Stimulated activated CD8-positive, alpha-beta memory T cell treated with anti-CD3 and anti-CD28 coated beads, Interleukin-15, amount 100 ng/mL, for 24 hours (primary cell): Measurements from ENCODE around the gene FOXJ3.

Source experiments
- DNase-seq: peaks from one replicate; pipeline ENCODE4 v3.0.0-alpha.2; 2020; ENCODE audit warnings: low read depth

FOXJ3 gene

DNA sequence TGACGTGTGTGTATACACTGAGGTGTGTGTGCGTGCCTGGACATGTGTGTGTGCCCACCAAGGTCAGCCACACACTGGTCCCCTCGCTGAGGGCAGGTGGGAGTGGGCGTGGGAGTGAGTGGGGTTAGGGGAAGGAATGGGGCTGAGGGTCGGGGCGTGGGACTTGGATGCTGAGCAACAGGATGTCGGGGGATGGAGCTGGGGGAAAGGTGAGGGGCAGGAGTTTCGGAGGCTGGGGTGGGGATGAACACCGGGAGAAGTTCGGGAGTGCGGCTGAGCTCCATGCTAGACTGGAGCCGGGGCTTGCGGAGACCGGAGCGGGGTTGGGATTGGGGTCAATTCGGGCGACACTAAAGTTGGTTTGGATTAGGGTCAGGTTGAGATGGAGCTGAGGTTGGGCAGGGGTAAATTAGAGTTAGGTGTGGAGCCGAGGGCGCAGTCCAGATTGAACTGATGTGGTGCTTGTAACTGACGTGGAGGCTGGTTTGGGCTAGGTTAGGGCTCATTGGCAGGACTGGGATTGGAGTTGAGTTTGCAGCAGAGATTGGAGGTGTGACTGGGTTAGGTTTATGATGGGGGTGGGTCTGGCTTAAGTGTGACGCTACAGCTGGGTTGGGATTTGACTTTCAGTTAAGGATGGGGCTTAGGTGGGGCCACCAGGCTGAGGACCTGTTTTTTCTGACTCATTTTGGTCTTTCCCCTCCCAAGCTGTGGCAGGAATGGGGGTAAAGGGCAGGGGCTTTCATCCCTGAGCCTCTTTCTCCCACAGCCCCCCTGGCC lies 167.2 kb downstream of the FOXJ3 start:
- no peak for DNase-seq

DNA sequence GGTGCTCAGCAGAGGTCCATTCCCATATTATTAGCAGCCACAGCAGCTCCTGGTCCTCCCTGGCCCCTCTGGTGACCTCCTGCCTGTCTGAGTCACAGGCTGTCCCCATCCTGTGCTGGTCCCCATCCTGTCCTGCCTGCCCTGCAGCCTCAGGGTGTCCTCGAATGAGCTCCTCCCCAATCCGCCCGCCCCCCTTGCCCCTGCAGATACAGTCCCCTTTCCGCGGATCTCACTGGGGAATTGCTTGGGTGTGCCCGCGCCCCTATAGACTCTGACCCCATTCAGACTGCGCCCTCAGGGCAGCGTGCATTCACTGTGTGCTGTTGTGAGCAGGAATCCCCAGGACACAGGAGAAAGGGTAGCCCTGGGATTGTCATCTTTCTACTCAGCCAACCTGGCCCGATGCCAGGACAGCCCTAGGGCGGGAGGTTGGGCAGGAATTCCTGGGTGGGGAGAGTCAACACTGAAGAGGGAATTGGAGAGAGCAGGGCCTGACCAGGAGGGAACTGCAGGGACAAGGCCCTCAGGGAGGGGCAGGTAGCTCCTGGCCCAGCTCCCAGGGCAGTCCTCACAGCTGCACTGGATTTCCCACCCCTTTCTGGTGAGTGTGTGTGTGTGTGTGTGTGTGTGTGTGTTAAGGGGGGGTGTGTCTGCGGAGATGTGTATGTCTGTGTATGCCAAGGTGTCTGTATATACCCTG lies 169.4 kb downstream of the FOXJ3 start:
- no peak for DNase-seq

DNA sequence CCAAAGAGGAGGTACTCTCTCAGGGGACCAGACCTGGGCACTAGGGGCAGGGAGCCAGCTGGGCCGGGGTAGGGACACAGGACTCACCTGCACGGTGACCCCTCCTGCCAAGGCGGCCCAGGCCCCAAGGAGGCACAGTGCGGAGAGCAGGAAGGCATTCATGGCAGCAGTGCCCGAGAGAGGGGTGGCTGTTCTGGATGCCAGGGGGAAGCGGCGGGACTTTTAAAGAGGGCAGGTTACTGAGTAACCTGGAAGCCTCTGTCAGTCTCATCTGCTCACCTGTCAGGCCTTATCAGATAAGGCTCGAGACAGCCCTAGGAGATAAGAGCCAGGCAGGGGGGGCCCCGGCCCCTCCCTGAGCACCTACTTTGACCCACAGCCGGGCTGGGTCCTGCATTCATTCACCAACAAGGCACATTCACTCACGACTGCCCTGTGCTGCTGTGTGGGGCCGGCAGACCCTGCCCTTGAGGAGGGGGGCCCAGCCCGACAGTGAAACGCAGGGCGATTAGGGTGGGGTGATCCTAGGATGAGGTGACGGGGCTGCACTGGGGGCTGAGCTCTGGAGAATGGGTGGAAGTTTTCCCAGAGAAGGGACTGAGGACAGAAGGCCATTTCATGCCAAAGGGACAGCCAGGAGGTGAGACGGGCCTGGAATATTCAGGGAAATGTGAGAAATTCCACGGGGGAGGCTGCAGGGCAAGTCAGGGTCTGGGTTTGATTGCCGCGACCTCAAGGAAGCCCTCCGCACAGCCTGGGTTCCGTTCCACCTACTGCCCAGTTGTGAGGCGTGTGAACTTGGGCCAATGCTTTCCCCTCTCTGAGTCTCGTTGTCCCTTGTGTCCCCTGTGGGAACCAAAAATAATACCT lies 170.2 kb downstream of the FOXJ3 start, which contains the start of gene GUCA2A:
Gene GUCA2A, minus strand, starts transcription at position 195 of the 870 bp plus-strand sequence. Its CDS starts 33 bp downstream, at position 162.
- DNase-seq = no peak

DNA sequence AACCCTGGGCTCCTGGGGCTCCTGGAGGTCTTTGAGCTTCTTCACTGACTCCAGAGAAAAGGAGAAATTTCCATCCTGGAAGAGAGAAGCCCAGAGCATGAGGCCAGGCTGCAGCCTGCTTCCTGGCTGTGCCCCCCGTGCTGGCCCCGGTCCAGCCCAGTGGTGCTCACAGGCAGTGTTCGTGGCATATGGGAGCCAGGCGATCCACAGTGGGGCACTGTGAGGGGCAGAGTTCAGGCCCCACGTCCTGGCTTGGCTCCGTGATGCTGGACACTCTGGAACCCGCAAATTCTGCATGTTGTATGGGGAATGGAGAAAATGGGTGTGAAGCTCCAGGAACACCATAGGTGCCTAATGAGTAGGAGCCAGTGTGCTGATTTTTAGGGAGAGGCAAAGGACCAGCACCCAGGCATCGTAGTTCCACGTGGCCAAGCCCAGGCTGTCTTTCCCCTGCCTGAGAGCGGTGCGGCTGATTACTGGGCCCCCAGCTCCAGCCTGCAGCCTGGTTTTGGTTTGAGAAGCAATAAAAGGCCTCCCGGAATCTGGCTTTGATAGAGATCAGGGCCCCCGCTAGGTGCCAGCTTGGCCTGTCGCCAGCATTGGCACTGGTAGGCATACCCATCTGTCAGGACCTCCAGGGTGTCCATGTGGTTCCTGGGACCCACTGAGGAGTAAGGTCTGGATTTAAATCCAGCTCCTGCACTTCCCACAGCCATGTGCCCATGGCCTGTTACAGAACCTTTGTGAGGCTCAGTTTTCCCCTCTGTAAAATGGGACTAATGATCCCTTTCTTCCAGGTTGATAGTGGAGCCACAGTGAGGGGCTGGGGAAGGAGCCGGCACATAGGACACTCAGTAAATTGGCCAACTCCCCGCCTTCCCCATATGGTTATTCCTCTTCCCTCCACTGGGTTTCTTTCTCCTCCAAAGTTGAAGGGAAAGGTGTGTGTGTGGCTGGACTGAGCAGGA lies 171.2 kb downstream of the FOXJ3 start:
- no peak for DNase-seq

DNA sequence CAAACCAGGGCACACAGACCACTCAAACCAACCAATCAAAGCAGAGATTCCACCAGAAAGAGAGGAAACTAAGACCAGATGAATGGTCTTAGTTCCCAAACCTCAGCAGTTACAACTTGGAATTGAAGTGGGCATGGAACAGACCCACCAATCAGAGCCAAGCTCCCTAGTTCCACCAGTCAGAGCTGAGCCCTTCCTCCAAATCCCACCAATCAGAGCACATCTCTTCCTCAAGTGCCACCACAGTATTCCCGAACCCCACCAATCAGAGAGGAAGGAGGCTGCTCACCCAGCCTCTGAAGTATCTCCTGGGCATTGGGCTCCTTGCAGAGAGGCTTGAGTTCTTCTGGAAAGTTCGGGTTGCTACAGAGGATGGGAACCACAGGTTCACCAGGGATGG lies 171.9 kb downstream of the FOXJ3 start:
- no peak for DNase-seq

DNA sequence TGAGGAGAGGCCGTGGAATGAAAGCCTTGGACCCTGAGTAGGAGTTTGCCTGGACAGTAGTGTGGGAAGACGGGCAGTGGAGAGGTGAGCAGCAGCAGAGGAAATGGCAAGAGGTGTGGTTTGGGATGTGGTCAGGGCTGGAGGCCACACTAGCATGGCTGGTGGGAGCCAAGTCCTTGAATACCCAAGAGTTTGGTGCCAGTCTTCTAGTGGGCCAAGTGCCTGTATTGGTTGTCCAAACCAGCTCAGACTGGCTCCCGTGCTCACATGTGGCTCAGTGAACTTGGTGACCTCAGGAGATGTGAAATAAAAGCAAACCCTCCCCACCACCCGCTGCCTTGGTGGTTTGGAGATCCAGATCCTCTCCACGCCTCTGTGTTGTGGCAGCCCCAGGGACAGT lies 172.9 kb downstream of the FOXJ3 start:
- no peak for DNase-seq

DNA sequence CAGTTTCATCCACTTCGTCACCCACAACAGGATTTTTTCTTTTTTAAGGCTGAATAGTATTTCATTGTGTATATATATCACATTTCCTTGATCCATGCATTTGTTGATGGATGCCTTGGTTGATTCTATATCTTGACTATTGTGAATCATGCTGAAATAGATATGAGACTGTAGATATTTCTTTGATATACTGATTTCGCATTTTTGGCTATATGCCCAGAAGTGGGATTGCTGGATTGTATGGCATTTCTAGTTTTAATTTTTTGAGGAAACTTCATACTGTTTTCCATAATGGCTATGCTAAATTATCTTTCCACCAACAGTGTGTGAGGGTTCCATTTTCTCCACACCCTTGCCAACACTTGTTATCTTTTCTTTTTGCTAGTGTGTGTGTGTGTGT lies 176.8 kb downstream of the FOXJ3 start:
- DNase-seq = no peak

DNA sequence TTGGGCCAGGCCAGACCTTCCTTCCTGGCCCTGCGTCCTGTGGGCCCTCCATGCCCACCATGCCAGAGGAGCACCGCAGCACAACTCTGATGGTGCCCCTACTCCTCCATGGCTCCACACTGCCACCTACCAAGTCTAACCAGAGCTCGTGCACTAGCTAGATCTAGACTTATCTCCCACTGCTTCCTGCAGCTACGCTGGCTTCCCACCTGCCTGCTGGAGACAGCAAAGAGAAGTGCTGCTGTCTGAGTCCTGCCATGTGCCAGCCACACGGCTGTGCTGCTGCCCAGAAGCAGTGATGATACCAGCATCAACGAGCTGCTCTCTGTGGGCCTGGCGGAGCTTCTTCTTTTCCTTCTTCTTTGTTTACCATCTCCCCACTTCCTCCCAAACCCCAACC lies 177.4 kb downstream of the FOXJ3 start:
- DNase-seq = no peak

DNA sequence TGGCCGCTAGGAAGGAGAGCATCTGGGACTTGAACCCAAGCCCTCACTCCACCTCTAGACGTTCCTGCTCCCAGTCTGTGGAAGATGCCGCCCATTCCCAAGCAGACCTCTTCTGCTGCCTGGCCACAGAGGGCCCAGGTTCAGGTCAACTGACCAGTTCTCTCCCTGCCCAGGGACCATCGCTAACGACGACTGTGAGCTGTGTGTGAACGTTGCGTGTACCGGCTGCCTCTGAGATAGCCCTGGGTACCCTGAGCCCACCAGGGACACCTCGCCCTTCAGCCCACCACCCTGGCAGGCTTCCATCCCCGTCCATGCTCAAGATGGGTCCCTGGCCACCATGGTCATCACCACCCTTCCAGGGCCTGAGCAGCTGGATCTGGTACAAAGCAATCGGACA lies 179.7 kb downstream of the FOXJ3 start:
- no peak for DNase-seq

DNA sequence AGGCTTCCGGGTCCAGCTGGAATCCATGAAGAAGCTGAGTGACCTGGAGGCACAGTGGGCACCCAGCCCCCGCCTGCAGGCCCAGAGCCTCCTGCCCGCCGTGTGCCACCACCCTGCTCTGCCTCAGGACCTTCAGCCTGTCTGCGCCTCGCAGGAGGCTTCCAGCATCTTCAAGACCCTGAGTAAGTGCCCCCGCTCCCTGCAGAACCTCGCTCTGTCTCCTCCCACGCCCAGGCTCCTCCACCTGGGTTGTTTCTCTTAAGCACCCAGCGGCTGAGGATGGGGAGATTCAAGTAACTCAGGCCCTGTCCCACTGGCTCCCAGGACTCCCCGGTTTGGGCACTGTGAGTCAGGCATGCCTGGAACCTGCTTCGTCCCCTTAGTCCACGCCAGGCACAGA lies 180.3 kb downstream of the FOXJ3 start:
- no peak for DNase-seq

DNA sequence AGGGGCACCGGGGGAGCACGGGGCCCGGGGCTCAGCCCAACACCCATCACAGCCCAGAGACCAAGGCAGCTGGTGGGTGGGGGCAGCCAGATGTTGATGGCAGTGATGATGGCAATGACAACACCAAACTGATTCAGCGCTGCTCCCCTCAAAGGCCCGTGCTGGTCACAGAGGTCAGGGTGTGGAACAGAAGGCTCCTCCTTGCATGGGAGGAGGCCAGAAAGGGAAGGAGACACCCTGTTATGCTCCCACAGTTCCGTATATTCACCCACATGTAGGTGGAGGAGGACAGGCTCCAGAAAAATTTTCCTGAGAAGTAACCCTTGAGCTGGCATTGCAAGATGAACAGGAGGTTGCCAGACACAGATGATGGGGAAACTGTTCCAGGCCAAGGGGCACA lies 181.4 kb downstream of the FOXJ3 start:
- DNase-seq = no peak

DNA sequence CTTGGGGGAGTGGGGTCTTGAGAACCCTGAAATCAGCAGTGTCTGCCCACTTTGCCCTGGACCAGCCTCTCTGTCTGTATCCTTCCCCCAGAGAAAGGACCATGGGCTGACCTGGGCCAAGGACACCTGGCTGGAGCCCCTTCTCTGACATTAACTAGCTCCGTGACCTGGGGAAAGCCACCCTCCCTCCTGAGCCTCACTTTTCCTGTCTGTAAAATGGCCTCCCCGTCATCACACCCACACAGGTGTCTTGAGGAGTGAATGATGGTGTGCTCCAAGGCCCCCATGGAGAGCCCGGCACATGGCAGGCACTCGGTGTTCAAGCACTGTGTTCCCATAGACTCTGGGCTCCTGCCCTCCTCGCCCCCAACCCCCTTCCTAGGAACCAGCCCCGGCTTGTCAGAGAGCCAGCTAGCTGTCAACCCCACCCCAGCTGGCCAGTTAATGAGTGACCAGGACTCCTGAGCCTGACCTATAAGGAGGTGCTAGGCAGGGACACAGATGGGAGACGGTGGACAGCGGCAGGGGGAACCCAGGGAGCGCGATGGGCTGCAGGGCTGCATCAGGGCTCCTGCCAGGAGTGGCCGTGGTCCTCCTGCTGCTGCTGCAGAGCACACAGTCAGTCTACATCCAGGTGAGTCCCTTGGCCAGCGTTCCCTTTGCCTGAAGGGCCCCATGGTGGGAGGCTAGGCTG lies 182.0 kb downstream of the FOXJ3 start, which contains the start of gene GUCA2B:
Gene GUCA2B, plus strand, starts transcription at position 504 of the 694 bp plus-strand sequence. Its CDS starts 41 bp downstream, at position 545.
- DNase-seq = no peak

DNA sequence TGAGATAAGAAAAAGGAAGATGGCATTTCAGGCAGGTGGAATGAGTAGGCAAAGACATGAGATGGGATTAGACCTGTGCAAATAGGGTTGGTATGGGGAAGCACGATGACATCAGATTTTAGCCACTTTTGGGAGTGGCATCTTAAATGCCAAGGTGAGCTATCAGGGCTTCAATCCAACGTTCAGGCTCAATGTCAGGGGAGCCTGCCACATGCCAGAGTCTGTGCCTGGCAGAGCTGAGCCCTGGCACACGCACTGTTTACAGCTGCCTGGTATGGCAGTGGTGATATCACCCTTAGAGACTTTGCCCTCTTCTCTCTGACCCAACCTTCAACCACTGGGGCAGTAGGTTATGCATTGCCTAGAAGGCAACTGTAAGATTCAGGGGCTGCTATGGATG lies 182.9 kb downstream of the FOXJ3 start:
- no peak for DNase-seq

DNA sequence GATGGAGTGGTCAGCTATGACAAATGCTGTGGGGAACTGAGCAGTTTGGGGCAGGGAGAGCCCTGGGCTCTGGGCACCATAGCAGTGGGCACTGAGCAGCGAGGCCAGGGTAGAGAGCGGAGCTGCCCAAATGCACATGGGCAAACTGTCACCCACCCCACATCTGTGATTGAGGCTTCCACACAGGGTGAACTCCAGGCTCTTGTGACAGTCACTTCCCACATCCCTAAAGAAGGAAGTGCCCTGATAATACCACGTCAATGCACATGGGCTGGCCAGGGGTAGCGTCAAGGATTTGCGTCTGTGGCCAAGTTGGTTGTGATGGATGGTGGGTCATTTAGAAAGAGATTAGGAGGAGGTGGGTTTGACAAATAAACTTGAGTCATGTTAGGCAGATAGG lies 184.4 kb downstream of the FOXJ3 start:
- no peak for DNase-seq

DNA sequence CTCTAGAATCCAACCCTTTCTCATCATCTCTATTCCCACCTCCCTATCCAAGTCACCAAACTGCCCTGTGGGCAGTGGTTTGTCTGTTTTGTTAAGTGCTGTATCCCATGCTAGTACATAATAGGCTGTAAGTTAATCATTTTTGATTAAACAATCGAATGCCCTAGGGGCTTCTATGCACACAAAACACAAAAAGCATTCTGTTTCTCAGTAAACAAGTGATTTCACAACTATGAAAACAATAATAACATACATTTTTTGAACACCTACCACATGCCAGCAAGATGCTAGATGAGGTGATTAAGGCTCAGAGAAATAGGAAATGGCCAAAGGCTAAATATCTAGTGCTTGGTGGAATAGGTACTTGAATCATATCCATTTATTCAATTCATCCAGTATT lies 186.9 kb downstream of the FOXJ3 start:
- DNase-seq = no peak

DNA sequence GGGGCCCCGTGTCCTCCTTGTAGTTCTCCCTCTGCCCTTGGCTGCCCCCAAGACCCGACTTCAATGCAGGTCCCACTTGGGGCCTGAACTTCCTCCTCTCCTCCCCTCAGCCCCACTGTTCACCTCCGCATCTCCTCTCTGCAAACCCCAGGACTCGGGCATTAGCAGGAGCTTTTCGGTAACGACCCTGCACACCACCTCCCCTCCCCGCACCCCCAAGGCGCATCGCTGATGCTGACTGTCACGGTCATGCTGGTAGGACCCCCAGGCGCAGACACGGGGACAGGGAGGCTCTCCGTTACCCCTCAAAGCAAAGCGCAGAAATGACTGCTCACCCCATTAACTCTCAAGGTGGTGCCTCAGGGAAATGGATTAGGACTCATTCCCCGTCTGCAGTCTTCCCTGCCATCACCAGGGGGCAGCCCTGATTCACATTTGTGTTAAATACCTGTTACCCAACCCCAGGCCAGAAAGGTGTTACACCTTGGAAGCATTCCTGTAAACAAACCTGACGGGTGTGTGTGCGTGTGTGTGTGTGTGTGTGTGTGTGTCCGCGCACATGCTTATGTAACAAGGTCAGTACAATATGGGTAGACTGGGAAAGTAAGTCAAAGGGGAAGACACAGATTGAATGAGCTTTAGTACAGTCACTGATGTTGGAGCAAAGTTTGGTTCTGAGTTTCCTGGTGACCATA lies 188.3 kb downstream of the FOXJ3 start:
- peak; percentile 15 for DNase-seq

DNA sequence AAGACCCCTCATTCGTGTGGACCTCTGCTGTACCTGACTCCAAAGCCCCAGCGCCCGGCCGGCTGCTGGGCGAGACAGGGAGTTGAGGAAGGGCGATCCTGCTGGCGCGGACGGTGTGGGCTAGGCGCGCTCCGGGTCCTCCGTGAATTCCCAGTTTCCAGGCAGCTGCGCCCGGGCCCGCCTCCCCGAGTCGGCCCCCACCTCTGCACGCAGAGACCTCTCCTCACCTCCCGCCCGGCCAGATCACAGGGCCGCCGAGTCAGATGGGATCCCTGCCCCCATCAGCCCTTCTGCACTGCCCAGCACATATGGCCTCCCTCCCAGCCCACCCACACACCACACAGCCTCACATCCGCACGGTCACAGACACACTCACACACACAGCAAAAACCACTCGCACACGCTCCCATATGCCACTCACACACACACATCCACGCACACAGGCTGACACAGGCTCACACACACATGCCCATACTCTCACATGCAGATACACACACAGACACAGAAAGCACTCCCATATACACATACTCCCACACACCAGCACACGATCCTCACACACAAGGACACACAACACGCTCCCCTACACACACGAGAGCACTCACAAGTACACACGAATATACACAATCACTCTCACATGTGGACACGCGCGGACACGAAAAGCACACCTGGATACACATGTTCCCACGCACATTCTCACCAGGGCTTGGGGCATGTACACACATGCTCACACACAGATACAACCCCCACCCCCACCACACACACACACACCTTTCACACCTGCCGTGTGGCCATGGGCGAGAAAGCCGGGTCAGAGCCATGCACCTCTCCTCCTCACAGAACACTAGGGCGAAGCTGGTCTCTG lies 189.0 kb downstream of the FOXJ3 start:
- no peak for DNase-seq

DNA sequence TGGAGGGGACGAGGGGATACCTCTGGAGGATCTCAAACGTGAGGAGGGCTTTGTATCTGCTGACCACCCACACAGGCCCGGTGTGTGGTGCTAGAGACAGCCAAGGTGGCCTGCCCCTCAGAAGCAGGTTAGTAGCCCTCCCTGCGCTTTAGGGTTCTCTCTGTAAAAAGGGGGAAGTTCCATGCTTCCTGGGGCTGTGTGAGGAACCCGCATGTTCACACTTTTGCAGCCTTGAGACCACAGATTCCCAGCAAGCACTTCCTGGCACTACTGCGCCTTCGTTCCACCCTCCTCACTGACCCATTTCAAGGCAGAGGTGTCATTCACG lies 189.7 kb downstream of the FOXJ3 start:
- DNase-seq = no peak

DNA sequence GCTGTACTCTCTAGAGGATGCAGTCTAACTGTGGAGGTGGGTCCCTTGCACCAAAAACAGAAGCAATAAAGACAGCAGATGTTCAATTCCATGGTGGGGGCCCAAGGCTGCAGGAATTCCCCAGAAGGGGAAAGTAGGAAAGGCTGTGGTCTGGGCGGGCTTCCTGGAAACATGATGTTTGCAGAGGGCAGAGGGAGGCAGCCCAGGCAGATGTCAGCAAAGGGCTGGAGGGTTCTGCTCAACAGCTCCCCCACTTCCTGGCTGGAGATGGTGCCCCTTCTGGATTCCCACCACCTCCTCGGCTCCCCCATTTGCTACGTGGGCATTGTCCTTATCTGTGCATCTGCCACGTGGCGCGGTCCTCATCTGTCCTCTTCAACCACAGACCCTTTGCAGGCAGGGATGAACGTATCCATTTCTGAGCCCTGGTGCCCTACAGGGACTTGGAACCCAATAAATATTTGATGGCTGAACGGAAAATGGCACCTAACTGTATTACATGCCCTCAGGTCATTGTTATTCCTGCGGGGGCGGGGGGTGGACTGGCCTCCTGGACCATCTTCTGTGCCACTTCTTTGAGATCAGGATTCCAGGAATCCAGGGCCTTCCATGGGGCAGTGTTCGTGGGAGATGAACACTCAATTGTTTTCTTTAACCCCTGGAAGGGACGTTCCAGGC lies 190.2 kb downstream of the FOXJ3 start:
- DNase-seq = no peak
